ENCODE results near the gene WIPF3.
A peak's percentile ranks its signal among the peaks of the same experiment; 100 is the strongest.

WIPF3 gene

DNA sequence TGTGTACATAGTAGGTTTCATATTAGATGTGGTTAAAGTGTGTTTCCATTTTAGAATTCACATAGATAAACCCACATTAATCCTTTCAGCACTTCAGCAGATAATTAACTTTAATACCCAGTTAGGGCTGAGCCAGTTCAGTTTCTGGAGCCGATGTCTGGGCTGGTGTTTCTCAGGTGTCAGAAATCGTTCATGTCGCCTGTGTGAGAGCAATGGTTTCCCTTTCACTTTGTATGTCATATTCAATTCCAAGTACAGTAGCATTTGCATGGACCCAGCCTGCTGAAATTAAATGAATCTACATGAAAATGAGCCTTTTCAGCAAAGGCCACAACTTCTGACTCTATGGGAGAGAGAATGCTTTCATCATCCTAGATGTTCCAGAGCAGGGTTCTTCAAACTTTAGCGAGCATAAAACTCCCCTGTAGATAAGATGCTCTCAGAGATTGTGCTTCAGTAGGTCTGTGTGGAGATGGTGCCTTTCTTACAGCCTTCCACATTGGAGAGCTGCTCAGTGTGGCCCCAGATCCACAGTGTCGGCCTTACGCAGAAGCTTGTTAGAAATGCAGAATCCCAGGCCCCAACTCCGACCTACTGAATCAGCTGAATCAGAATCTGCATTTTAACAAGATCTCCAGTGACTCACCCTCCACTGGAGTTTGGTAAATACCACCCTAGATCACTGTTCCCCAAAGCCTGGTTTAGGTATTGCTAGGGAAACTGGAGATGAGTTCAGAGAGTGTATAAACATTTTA is 19.6 kb downstream of the WIPF3 start:
- peak overlapping the region; percentile 35 for H3K4me3 Mint-ChIP-seq
- no peak for DNase-seq
- no peaks in the 10 kb centered on the region for H3K36me3 Mint-ChIP-seq (ENCODE audit: low read depth)
- no peaks in the 10 kb centered on the region for H3K9me3 Mint-ChIP-seq
- H3K27me3 Mint-ChIP-seq: peaks cover 2% of the 10 kb centered on the region
- peak; percentile 43 for ATAC-seq
- H3K27ac Mint-ChIP-seq: no peak overlapping the region
- H3K4me1 Mint-ChIP-seq: peaks cover 4% of the 10 kb centered on the region

DNA sequence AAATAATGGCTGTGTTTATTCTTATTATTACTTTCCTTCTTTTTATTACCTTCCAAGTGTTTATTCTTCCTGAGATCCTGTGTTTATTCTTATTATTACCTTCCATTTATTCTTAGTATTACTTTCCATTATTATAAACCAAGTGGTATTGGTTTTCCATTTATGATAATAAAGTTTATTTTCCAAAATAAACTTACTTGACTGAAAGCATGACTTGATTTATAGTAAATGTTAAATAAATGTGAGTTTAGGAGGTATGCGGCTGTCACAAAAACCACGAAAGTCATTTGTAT is 20.2 kb downstream of the WIPF3 start:
- Mint-ChIP-seq H3K4me3 (no peak overlapping the region), H3K4me1 (peaks cover 4% of the 10 kb centered on the region), H3K27me3 (peaks cover 2% of the 10 kb centered on the region), H3K9me3 (no peaks in the 10 kb centered on the region), H3K27ac (no peak overlapping the region), H3K36me3 (ENCODE audit: low read depth) (no peaks in the 10 kb centered on the region)
- no peak for DNase-seq
- ATAC-seq: no peak

DNA sequence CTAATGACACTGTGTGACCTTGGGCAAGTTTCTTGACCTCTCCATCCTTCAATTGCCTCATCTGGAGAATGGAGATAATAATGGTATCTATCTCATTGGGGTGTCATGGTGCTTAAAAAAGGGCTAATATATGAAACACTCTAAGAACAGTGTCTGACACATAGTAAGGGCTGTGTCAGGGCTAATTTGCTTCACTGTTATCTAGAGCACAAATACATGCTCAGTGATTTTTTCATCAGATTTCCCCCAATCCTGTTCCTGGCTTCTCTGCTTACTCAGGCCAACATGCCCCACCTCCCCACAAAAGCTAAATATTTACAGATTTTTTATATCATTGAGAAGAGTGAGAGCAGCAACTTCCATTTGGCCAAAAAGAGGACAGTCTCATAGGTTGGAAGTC is 20.6 kb downstream of the WIPF3 start:
- DNase-seq: no peak

DNA sequence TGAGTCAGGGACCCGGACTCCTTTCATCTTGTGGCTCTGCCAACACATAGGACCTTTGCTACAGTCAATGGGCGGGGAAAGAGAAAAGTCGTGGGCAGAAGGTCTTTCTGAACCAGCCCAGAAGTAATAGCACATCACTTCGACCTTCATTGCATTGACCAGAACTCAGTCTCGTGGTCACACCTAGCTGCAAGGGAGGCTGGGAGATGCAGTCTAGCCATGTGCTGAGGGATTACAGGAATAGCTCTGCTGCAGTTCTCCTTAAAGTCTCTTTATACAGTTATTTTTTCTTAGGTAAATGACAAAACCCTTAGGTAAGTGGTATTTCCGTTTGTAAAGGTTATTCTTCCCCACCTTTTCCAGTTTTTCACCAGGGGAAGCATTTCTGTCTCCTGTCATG is 25.4 kb downstream of the WIPF3 start:
- no peaks in the 10 kb centered on the region for H3K4me1 Mint-ChIP-seq
- no peak overlapping the region for H3K27ac Mint-ChIP-seq
- no peaks in the 10 kb centered on the region for H3K9me3 Mint-ChIP-seq
- no peak overlapping the region for H3K4me3 Mint-ChIP-seq
- no peaks in the 10 kb centered on the region for H3K27me3 Mint-ChIP-seq
- H3K36me3 Mint-ChIP-seq (ENCODE audit: low read depth): no peaks in the 10 kb centered on the region
- no peak for ATAC-seq
- DNase-seq: no peak

More for the DNA sequence above, 20.6 kb downstream of the WIPF3 start:
- H3K4me3 Mint-ChIP-seq: no peak overlapping the region
- ATAC-seq: no peak
- no peaks in the 10 kb centered on the region for H3K36me3 Mint-ChIP-seq (ENCODE audit: low read depth)
- H3K9me3 Mint-ChIP-seq: no peaks in the 10 kb centered on the region
- H3K4me1 Mint-ChIP-seq: peaks cover 4% of the 10 kb centered on the region
- H3K27ac Mint-ChIP-seq: no peak overlapping the region
- H3K27me3 Mint-ChIP-seq: peaks cover 2% of the 10 kb centered on the region

DNA sequence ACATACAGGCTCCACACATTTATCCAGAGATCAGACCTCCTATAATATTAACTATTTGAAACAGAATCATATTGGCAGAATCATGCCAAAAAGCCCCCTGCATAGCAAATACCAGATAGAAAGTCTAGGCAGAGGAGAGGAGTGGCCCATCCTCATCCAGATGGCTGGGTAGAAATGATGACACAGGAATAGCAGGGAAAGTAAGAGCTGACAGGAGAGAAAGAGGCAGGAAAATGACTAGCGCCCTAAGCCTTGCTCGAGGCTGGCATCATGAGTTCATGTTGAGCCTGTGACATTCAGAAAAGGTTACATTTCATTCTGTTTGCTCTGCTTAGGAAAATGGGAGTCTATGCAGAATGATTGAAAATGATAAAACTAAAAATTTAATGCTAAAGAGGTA is 27.6 kb downstream of the WIPF3 start:
- ATAC-seq: no peak
- Mint-ChIP-seq H3K36me3 (ENCODE audit: low read depth) (no peaks in the 10 kb centered on the region), H3K27me3 (no peaks in the 10 kb centered on the region), H3K4me1 (no peaks in the 10 kb centered on the region), H3K9me3 (no peaks in the 10 kb centered on the region), H3K27ac (no peak overlapping the region), H3K4me3 (no peak overlapping the region)
- no peak for DNase-seq

DNA sequence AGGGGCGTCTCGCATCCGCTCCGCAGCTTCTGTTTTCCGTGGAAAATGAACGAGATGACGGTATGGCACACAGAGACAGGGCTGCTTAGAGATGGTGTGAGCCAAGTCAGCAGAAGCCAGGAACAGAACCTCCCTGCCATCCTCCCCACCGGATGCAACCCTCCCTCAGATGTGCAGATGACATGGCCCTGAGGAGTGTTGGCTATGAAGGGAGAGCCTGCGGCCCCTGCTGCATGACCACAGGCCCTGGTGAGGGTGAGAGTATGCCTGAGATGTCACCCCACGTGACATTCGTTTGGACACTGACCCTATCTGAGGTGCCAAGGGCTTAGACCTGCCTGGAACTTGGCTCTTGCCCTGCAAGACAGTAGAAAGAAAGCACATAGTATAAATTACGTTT is 29.4 kb downstream of the WIPF3 start:
- ATAC-seq (no peak), DNase-seq (no peak)
- H3K27me3 Mint-ChIP-seq: no peaks in the 10 kb centered on the region
- no peaks in the 10 kb centered on the region for H3K9me3 Mint-ChIP-seq
- no peaks in the 10 kb centered on the region for H3K4me1 Mint-ChIP-seq
- H3K4me3 Mint-ChIP-seq: no peak overlapping the region
- no peak overlapping the region for H3K27ac Mint-ChIP-seq
- no peaks in the 10 kb centered on the region for H3K36me3 Mint-ChIP-seq (ENCODE audit: low read depth)

DNA sequence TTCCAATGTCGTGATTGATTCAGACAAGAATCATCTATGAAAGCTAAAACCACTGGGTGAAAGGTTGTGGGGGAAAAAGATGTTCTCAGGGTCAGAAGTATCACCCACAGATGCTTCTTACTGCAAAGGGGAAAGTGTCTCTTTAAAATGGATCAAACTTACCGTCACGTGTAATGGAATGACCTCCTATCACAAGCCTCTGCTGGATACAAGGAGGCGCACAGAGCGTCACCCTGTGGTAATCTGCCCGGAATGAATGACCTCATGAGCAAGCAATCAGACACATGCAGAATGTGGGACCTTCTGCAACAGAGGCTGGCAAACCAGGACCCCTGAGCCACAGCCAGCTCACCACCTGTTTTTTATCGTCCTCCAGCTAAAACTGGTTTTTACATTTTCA is 33.0 kb downstream of the WIPF3 start:
- DNase-seq (no peak), ATAC-seq (no peak)
- Mint-ChIP-seq H3K9me3 (no peaks in the 10 kb centered on the region), H3K36me3 (ENCODE audit: low read depth) (no peaks in the 10 kb centered on the region), H3K27ac (no peak overlapping the region), H3K4me3 (no peak overlapping the region), H3K4me1 (no peaks in the 10 kb centered on the region), H3K27me3 (no peaks in the 10 kb centered on the region)

DNA sequence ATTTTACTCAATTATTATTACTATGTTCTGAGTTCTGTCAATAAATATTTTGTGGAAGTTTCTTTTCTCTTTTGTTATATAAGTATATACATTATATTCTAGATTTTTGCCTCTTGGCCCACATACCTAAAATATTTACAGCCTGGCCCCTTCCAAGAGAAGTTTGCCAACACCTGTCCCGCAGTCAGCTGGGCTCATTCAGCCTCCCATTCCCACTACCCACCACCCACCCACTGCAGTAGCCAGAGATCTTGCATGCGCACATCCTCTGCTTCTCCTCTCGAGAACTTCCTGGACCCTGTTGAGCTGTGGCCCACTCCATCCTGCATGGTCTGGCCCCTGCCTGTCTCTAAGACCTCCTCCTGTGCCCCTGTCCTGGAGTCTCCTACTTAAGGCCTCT is 33.6 kb downstream of the WIPF3 start:
- no peaks in the 10 kb centered on the region for H3K36me3 Mint-ChIP-seq (ENCODE audit: low read depth)
- no peaks in the 10 kb centered on the region for H3K4me1 Mint-ChIP-seq
- no peak overlapping the region for H3K27ac Mint-ChIP-seq
- no peak for ATAC-seq
- H3K27me3 Mint-ChIP-seq: no peaks in the 10 kb centered on the region
- no peak overlapping the region for H3K4me3 Mint-ChIP-seq
- H3K9me3 Mint-ChIP-seq: no peaks in the 10 kb centered on the region
- no peak for DNase-seq

DNA sequence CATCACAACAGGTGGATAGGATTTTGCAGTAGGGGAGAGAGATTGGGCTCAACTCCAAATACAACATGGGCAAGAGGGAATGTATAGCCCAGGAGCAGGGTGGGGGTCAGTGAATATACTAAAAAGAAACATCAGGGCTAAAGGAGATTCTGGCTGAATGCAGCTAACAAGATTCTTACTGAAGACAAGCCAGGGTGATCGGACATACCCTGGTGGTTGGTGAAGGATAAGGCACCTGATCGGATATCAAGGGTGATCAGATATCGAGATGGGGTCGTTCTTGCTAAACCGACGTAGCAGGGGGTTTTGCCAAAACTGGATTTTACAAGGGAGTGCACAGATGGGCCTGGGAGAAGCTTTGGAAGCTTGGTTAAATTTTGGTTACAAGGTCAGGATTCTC is 34.4 kb downstream of the WIPF3 start:
- no peaks in the 10 kb centered on the region for H3K27me3 Mint-ChIP-seq
- H3K4me3 Mint-ChIP-seq: no peak overlapping the region
- no peak overlapping the region for H3K27ac Mint-ChIP-seq
- no peaks in the 10 kb centered on the region for H3K9me3 Mint-ChIP-seq
- H3K4me1 Mint-ChIP-seq: no peaks in the 10 kb centered on the region
- no peak for DNase-seq
- no peak for ATAC-seq
- H3K36me3 Mint-ChIP-seq (ENCODE audit: low read depth): no peaks in the 10 kb centered on the region

DNA sequence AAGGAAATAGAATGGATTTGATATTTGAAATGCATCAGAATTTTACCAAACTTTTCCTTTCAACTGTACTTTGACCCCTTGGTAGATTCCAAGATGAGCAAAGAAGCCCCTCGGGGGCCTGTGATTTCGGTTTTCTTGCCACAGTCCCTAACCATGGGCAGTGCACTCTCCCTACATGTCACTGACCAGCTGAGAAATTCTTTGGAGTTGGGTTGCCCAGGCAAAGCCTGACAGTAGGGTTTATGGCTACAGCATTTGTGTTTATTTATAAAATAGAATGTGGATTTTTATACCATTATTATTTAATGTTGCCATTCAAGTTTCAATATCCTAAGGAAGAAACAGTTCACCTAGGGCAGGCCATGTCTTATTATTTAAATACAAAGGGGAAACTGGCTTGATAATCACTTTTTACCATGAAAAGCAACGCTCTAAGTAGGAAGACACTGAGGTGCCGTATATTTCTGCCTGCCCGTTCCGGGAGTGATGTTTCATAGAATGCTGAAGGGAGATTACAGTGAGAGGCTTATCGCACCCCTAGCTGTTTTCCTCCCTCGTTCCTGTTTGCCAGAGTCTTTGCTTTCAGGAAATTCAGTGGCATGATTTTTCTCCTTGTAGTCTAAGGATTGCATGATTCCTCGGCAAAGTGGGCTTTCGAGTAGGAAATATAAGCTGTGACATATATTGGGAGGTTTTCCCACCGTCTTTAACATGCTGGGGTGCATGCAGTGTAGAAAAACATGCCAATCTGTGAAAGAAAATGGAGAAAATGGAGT is 35.8 kb downstream of the WIPF3 start:
- Mint-ChIP-seq H3K27ac (no peak overlapping the region), H3K4me1 (no peaks in the 10 kb centered on the region), H3K27me3 (no peaks in the 10 kb centered on the region), H3K4me3 (no peak overlapping the region), H3K9me3 (no peaks in the 10 kb centered on the region), H3K36me3 (ENCODE audit: low read depth) (no peaks in the 10 kb centered on the region)
- ATAC-seq (no peak), DNase-seq (no peak)

DNA sequence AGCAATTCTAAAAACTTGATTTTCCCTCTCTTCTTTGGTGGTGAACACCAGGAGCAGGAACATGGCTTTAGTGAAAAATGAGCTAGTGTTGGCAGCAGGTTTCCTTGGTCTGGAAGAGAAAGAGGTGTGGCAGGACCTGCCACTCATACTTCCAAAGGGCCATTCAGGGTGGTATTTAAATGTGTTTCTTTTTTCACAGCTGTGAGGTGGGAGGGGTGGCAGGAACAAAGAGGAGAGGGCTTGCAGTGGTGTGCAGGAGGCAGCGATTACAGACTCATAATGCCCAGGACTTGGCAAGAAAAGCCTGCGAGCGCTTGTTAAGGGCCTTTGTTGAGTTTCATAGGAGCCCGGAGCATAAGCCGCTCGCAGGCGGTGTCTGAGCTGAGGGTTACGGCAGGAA is 36.8 kb downstream of the WIPF3 start:
- no peaks in the 10 kb centered on the region for H3K9me3 Mint-ChIP-seq
- no peaks in the 10 kb centered on the region for H3K27me3 Mint-ChIP-seq
- no peaks in the 10 kb centered on the region for H3K4me1 Mint-ChIP-seq
- H3K4me3 Mint-ChIP-seq: no peak overlapping the region
- no peaks in the 10 kb centered on the region for H3K36me3 Mint-ChIP-seq (ENCODE audit: low read depth)
- no peak overlapping the region for H3K27ac Mint-ChIP-seq
- no peak for ATAC-seq
- DNase-seq: no peak

DNA sequence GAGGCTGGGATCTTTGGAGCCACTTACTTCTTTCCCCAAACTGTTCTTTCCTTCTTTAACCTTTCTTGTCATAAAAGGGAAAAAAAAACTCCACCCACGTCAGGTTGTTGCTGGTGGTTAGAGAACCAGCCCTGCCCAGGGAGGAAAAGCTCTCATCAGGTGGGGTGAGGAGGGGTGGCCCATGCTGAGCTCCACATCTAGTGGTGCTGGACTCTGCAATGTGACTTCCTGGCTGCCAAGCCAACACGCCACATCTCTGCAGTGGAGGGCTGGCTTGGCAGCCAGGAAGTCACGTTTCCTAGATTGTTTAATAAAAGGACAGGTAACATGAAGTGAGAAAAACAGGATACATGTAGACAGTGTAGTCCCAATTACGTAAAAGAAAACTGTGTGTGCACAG is 37.4 kb downstream of the WIPF3 start:
- DNase-seq (no peak), ATAC-seq (no peak)
- Mint-ChIP-seq H3K27ac (no peak overlapping the region), H3K4me1 (no peaks in the 10 kb centered on the region), H3K4me3 (no peak overlapping the region), H3K36me3 (ENCODE audit: low read depth) (no peaks in the 10 kb centered on the region), H3K27me3 (no peaks in the 10 kb centered on the region), H3K9me3 (no peaks in the 10 kb centered on the region)

DNA sequence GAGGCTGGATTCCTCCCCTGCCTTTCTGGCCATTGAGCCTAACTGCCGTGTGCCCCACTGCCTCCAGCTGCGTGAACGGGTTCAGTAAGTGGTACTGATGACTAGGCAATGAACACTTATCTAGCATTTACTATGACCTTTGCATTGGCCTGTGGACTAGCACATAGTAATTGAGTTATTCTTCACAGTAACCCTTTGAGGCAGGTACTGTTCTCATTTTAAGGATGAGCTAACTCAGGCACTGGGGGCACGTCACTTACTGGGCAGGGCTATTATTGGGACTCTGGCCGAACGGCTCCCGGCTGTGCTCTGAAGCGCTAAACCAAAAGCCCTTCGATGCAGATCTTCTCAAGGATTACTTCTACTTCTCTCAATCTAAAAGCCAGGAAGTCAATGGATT is 38.3 kb downstream of the WIPF3 start:
- H3K27me3 Mint-ChIP-seq: no peaks in the 10 kb centered on the region
- H3K36me3 Mint-ChIP-seq (ENCODE audit: low read depth): no peaks in the 10 kb centered on the region

DNA sequence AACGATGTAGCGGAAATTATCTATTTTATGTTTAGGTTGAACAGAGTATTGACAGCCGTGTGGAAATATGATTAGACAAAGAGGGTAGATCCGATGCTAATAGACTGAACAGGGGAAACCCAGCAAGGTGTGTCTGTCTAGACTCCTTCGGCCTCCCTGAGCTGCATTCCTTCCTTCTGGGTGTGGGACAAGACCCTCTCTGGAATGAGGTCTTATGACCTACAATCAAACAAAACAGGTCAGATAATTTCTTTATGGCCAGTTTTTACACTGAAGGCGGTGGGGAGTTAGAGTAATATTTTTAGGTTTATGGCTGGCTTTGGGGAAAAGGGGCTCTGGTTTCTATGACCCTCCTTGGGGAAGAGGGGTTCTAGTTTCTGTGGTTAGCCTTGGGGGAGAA is 41.2 kb downstream of the WIPF3 start:
- Mint-ChIP-seq H3K9me3 (no peaks in the 10 kb centered on the region), H3K4me1 (no peaks in the 10 kb centered on the region), H3K36me3 (ENCODE audit: low read depth) (no peaks in the 10 kb centered on the region), H3K27ac (no peak overlapping the region), H3K4me3 (no peak overlapping the region), H3K27me3 (peaks cover 3% of the 10 kb centered on the region)
- DNase-seq: no peak
- no peak for ATAC-seq

More for the DNA sequence above, 38.3 kb downstream of the WIPF3 start:
- ATAC-seq: no peak
- Mint-ChIP-seq H3K9me3 (no peaks in the 10 kb centered on the region), H3K4me3 (no peak overlapping the region), H3K4me1 (no peaks in the 10 kb centered on the region), H3K27ac (no peak overlapping the region)
- DNase-seq: no peak

DNA sequence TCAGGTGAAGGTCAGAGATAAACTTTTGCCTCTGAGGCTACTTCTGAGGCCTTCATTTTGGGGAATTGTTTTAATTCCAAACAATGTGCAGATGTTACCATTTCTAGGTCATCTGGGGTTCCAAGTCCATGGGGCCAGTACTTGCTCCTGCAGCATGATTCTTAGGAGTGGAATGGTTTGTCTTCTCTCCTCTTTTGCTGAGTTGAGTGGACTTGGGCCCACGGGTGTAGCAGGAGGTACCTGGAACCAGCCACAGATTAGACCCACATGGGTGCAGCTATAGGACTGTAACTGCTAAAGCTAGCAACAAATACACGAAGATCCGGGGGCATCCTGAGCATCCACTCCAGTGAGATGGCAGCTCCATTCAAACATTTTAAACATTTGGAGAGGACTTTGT is 41.6 kb downstream of the WIPF3 start:
- Mint-ChIP-seq H3K4me1 (no peaks in the 10 kb centered on the region), H3K9me3 (no peaks in the 10 kb centered on the region), H3K27ac (no peak overlapping the region), H3K36me3 (ENCODE audit: low read depth) (no peaks in the 10 kb centered on the region), H3K4me3 (no peak overlapping the region), H3K27me3 (peaks cover 3% of the 10 kb centered on the region)
- DNase-seq (no peak), ATAC-seq (no peak)

All from activated naive CD8-positive, alpha-beta T cell treated with anti-CD3 and anti-CD28 coated beads, Interleukin-2, amount 50 U/mL, for 24 hours (primary cell).